H1 (cell line): Measurements from ENCODE around the gene TAS2R30.

Experiments used
- BRCA1 ChIP-seq: IDR thresholded peaks from 2 replicates; pipeline ENCODE4 v1.6.1; 2012; ENCODE audit warnings: low read depth, low read length, improper control_type of control experiment
- CEBPB ChIP-seq: IDR thresholded peaks from 2 replicates; pipeline ENCODE4 v1.6.1; 2012; ENCODE audit warnings: low read depth, low read length
- CTCF ChIP-seq, 3 experiments: IDR thresholded peaks; 1 replicate in 2 of 3; 2 replicates in 1 of 3; pipeline versions ENCODE4 v1.5.1 to v1.6.1; 2011; ENCODE audit warnings: low read length in 3 of 3, mild to moderate bottlenecking in 3 of 3, inconsistent platforms in 2 of 3, low read depth in 1 of 3, moderate library complexity in 1 of 3; ENCODE audit not compliant: insufficient read depth in 1 of 3; ENCODE audit errors: control extremely low read depth in 1 of 3
- EZH2 ChIP-seq: fragments of 200-600 bp; sonication (generic); IDR thresholded peaks from 2 replicates; pipeline ENCODE4 v1.7.1; 2012; ENCODE audit warnings: low read depth, mild to moderate bottlenecking, moderate library complexity, low read length, inconsistent platforms; ENCODE audit not compliant: severe bottlenecking
- KDM1A ChIP-seq: fragments of 200-600, 300-600 bp; sonication (generic); IDR thresholded peaks from 2 replicates; pipeline ENCODE4 v1.7.1; 2016; ENCODE audit warnings: mild to moderate bottlenecking, low read length, borderline replicate concordance
- POLR2A ChIP-seq, 2 experiments: IDR thresholded peaks; 1 replicate in 1 of 2; 2 replicates in 1 of 2; pipeline ENCODE4 v1.6.1; 2011; ENCODE audit warnings: low read depth in 2 of 2, low read length in 2 of 2, mild to moderate bottlenecking in 2 of 2; ENCODE audit errors: control extremely low read depth in 1 of 2
- POLR2AphosphoS5 ChIP-seq: IDR thresholded peaks from 2 replicates; pipeline ENCODE4 v1.6.1; 2011; ENCODE audit warnings: low read depth, low read length
- RFX5 ChIP-seq: IDR thresholded peaks from 2 replicates; pipeline ENCODE4 v1.6.1; 2011; ENCODE audit warnings: low read depth, low read length, improper control_type of control experiment, borderline replicate concordance
- SP1 ChIP-seq: IDR thresholded peaks from 2 replicates; pipeline ENCODE4 v1.6.1; 2011; ENCODE audit warnings: low read depth, low read length
- TAF1 ChIP-seq: IDR thresholded peaks from 2 replicates; pipeline ENCODE4 v1.6.1; 2011; ENCODE audit warnings: mild to moderate bottlenecking, low read depth, low read length
- USF2 ChIP-seq: IDR thresholded peaks from 2 replicates; pipeline ENCODE4 v1.6.1; 2011; ENCODE audit warnings: low read length, improper control_type of control experiment

- TF ChIP-seq SP1 = no peak
- no peak for TF ChIP-seq BRCA1
- no peak for TF ChIP-seq POLR2A (IDR thresholded peaks at IDR 0.05; ENCODE audit: control extremely low read depth in 1 of 2, low read depth in 2 of 2, low read length in 2 of 2)
- no peak for TF ChIP-seq CTCF (IDR thresholded peaks at IDR 0.05; ENCODE audit: control extremely low read depth in 1 of 3, insufficient read depth in 1 of 3, low read depth in 1 of 3, low read length in 3 of 3)
- no peak for TF ChIP-seq USF2
- no peak for TF ChIP-seq POLR2AphosphoS5
- TF ChIP-seq TAF1 = no peak
- no peak for TF ChIP-seq KDM1A
- TF ChIP-seq EZH2 = no peak
- no peak for TF ChIP-seq RFX5
- TF ChIP-seq CEBPB = no peak
Measured at GRCh38 chr12:11152725-11153124, 18.3 kb upstream of the TAS2R30 start.
